ENCODE results near the gene CELA3B.
"Not testable (repeated sequence)": the region's sequence is repeated elsewhere in the genome, so short reads cannot be mapped to it uniquely, and the experiment has no call there.

DNA sequence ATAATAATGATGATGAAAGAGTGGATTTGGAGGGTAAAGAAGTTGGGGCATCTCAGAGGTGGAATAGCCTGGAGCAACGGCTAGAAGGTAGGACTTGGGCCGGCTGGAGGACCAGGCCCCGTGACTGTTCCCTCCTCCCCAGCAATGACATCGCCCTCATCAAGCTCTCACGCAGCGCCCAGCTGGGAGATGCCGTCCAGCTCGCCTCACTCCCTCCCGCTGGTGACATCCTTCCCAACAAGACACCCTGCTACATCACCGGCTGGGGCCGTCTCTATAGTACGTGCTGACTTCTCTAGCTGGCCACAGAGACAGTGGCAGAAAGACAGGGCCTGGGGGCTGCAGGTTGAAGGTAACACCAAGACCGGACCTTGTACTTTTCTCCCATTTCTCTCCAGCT, 29.9 kb downstream of the CELA3B start:
- TF ChIP-seq, protein P1, sequence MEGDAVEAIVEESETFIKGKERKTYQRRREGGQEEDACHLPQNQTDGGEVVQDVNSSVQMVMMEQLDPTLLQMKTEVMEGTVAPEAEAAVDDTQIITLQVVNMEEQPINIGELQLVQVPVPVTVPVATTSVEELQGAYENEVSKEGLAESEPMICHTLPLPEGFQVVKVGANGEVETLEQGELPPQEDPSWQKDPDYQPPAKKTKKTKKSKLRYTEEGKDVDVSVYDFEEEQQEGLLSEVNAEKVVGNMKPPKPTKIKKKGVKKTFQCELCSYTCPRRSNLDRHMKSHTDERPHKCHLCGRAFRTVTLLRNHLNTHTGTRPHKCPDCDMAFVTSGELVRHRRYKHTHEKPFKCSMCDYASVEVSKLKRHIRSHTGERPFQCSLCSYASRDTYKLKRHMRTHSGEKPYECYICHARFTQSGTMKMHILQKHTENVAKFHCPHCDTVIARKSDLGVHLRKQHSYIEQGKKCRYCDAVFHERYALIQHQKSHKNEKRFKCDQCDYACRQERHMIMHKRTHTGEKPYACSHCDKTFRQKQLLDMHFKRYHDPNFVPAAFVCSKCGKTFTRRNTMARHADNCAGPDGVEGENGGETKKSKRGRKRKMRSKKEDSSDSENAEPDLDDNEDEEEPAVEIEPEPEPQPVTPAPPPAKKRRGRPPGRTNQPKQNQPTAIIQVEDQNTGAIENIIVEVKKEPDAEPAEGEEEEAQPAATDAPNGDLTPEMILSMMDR (IDR thresholded peaks at IDR 0.05; ENCODE audit: insufficient read depth, low read length), result not testable (repeated sequence)
- TF ChIP-seq SPI1 (IDR thresholded peaks at IDR 0.05; ENCODE audit: borderline replicate concordance, low read depth); POLR2AphosphoS5 (IDR thresholded peaks at IDR 0.05; ENCODE audit: low read depth): not testable (repeated sequence)
- TF ChIP-seq, protein P2, sequence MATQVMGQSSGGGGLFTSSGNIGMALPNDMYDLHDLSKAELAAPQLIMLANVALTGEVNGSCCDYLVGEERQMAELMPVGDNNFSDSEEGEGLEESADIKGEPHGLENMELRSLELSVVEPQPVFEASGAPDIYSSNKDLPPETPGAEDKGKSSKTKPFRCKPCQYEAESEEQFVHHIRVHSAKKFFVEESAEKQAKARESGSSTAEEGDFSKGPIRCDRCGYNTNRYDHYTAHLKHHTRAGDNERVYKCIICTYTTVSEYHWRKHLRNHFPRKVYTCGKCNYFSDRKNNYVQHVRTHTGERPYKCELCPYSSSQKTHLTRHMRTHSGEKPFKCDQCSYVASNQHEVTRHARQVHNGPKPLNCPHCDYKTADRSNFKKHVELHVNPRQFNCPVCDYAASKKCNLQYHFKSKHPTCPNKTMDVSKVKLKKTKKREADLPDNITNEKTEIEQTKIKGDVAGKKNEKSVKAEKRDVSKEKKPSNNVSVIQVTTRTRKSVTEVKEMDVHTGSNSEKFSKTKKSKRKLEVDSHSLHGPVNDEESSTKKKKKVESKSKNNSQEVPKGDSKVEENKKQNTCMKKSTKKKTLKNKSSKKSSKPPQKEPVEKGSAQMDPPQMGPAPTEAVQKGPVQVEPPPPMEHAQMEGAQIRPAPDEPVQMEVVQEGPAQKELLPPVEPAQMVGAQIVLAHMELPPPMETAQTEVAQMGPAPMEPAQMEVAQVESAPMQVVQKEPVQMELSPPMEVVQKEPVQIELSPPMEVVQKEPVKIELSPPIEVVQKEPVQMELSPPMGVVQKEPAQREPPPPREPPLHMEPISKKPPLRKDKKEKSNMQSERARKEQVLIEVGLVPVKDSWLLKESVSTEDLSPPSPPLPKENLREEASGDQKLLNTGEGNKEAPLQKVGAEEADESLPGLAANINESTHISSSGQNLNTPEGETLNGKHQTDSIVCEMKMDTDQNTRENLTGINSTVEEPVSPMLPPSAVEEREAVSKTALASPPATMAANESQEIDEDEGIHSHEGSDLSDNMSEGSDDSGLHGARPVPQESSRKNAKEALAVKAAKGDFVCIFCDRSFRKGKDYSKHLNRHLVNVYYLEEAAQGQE (IDR thresholded peaks at IDR 0.05; ENCODE audit: insufficient replicate concordance, low read depth), result not testable (repeated sequence)
